Keratinocyte (primary cell): ENCODE data around the gene MRPL38.

ENCODE experiments used
- EZH2 ChIP-seq: IDR thresholded peaks from one replicate; pipeline ENCODE4 v1.6.1; 2012; ENCODE audit warnings: inconsistent platforms, mild to moderate bottlenecking, low read length, moderate library complexity
- TF ChIP-seq, protein P1 (sequence below), 3 experiments: IDR thresholded peaks in 1 of 3; conservative IDR thresholded peaks in 1 of 3; optimal IDR thresholded peaks in 1 of 3; 2 replicates in 2 of 3; 3 replicates in 1 of 3; pipeline versions ENCODE3 to v1.5.1; 2011; ENCODE audit warnings: low read length in 3 of 3, mild to moderate bottlenecking in 3 of 3, moderate library complexity in 2 of 3, control low read depth in 1 of 3, inconsistent platforms in 1 of 3; ENCODE audit not compliant: insufficient read depth in 2 of 3; ENCODE audit errors: extremely low read depth in 1 of 3

DNA sequence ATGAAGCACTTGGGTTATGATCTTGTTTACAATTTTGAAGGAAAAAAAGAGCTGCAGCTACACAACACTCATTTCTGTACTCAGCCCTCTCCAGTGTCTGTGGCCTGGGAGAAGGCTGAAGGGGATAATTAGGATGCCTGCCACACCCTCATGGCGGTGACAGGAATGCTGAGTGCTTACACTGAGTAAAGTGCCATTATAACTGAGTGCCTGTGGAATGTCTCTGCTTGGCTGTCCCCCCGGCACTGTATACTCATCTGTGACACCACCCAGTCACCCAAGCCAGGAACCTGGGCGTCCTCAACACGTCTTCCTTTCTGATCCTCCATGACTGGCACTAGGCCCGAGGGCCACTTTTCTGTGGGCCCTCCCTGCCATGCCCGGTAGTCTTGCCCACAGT is 3.5 kb upstream of the MRPL38 start:
- TF ChIP-seq, protein P1, sequence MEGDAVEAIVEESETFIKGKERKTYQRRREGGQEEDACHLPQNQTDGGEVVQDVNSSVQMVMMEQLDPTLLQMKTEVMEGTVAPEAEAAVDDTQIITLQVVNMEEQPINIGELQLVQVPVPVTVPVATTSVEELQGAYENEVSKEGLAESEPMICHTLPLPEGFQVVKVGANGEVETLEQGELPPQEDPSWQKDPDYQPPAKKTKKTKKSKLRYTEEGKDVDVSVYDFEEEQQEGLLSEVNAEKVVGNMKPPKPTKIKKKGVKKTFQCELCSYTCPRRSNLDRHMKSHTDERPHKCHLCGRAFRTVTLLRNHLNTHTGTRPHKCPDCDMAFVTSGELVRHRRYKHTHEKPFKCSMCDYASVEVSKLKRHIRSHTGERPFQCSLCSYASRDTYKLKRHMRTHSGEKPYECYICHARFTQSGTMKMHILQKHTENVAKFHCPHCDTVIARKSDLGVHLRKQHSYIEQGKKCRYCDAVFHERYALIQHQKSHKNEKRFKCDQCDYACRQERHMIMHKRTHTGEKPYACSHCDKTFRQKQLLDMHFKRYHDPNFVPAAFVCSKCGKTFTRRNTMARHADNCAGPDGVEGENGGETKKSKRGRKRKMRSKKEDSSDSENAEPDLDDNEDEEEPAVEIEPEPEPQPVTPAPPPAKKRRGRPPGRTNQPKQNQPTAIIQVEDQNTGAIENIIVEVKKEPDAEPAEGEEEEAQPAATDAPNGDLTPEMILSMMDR (optimal IDR thresholded peaks at IDR 0.05 in 1 of 3, IDR thresholded peaks at IDR 0.05 in 1 of 3, conservative IDR thresholded peaks at IDR 0.05 in 1 of 3; ENCODE audit: extremely low read depth in 1 of 3, insufficient read depth in 2 of 3, low read length in 3 of 3) = no peak
- TF ChIP-seq EZH2 = no peak
